IPS-NIHi7 (cell line): Measurements from ENCODE around the gene CDH15.
A peak's percentile ranks its signal among the peaks of the same experiment; 100 is the strongest.

Experiments
- DNase-seq: peaks from one replicate; pipeline ENCODE4 v3.0.0; 2012; ENCODE audit warnings: mixed read lengths; ENCODE audit errors: extremely low spot score

Gene CDH15

DNA sequence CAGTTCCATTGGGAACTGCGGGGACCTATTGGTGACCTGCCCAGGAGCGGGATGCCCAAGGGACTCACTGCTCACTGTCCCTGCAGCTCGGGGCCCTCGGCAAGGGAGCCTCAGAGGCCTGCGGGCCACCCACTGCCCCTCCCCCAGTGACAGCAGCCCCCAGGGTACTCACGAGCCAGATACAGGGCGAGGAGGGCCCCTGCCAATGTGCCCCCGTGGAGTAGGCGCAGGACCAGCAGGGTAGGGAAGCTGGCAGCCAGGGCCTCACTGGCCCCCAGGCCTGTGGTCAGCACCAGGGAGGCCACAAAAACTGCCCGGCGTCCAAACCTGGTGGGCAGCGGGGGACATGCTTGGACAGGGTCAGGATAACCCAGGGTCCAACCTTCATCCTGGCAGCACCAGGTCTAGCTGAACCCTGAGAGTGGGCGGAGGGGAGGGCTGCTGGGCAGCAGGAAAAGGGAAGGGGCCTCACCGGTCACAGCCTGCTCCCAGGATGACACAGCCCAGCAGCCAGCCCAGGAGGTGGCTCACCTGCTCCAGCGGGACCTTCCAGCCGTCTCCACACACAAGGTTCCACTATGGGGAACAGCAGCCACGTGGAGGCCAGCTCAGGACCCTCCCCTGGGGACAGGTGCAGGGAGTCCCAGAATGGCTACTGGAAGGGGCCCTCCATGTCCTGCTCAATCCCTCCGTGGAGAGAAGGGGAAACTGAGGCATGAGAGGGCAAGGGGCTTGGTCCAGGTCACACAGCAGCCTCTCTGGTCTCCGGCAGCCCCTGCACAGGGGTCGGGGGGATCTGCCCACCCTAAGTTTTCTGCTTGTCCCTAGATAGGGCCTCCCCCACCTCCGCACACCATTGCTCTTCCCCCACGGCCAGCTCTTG is 27.9 kb downstream of the CDH15 start:
- DNase-seq, result no peak

DNA sequence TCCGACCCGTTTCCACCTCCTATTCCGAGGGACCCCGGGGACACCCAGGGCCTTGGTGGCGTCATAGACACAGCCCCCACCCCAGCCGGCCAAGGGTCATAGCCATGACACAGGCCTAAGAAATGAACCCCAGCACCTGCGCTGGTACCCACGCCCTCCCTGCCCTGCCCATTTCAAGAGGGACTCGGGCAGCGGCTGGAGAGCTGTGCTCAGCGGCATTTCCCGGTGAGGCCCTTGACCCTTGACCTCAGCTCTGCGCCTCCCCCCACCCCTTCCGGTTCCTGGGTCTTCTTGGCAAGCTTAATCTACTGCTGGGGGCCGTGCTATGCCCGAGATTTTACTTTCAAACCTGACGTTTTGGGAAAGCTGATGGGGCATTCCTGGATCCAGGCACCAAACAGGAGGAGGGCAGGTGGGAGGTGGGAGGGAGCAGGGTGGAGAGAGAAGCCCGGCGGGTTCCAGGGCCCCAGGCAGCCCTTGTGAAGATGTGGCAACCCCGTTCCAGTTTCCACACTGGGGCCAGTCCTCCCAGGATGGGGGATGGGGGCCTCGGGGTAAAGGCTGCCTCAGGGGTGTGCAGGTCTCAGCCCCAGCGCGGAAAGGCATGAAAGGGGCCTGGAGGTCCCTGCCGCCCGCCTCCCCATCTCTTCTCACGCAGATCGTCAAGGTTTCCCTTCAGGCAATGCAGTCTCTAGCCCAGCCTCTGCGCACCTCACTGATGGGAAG is 28.7 kb downstream of the CDH15 start, which contains the start of gene SLC22A31:
Gene SLC22A31, minus strand, starts transcription at position 414 of the 726 bp plus-strand sequence. Its CDS starts 36 bp downstream, at position 378.
- DNase-seq, result no peak

DNA sequence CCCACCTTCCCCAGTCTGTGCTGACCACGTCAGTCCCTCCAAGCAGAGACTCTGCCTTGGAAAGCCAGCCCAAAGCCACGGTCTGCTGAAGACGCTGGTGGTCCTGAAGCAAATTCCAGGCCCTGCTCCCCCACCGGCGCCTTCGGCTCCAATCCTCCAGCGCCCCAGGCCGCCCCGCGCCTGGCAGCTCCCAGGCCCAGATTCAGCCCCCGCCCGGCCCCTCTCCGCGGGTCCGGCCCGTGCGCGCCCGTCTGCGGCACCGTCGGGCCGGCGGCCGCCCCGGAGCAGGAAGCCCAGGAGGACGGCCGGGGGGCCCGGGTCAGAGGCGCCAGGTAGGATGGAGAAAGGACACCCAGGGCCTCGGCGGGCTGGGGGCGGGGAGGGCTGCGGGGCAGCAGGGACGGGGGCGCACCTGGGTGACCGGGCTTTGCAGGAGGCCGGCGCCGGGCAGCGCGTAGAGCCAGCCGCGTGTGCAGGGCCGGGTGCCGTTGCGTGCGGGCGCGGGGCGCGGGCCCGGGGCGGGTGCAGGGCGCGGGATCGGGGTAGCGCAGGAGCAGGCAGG is 29.4 kb downstream of the CDH15 start:
- no peak for DNase-seq

DNA sequence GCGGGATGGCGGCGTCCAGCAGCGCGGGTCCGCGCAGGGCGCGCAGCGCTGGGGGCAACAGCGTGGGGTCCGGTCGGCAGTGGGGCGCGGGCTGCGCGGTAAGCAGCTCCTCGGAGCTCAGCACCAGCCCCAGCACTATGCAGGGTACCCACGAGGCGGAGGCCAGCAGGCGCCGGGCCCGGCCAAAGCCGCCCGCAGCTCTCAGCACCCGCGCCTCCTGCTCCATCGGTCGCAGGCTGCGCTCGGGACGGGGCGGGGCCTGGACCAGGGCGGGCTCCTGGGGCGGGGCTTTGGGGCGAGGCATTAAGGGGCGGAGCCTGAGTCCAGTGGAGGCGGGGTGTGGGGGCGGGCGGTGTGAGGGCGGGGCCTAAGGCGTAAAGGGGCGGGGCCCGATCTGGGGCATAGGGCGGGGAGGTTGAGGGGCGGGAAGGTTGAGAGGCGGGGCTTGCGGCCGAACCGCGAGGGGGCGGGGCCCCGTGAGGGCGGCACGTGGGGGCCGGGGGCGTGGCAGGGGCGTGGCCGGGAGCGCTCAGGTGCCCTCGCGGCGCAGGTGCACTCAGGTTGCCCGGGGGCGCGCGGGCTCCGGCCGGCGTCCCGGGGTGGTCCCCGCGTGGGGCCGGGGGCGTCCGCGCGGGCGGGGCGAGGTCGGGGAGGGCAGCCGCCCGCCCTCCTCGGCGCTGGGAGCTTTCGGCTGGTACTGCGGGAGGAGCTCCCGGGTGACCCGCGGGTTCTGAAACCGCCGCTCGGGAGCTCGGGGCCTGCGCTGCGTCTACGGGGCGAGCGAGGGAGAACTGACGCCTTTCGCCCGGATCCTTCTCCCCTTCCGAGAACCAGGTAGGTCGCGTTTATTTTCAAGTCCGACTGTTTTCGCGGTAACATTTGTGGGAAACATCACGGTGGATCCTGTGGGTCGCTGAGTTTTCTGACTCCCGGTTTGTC is 30.2 kb downstream of the CDH15 start:
- peak; percentile 93 for DNase-seq

DNA sequence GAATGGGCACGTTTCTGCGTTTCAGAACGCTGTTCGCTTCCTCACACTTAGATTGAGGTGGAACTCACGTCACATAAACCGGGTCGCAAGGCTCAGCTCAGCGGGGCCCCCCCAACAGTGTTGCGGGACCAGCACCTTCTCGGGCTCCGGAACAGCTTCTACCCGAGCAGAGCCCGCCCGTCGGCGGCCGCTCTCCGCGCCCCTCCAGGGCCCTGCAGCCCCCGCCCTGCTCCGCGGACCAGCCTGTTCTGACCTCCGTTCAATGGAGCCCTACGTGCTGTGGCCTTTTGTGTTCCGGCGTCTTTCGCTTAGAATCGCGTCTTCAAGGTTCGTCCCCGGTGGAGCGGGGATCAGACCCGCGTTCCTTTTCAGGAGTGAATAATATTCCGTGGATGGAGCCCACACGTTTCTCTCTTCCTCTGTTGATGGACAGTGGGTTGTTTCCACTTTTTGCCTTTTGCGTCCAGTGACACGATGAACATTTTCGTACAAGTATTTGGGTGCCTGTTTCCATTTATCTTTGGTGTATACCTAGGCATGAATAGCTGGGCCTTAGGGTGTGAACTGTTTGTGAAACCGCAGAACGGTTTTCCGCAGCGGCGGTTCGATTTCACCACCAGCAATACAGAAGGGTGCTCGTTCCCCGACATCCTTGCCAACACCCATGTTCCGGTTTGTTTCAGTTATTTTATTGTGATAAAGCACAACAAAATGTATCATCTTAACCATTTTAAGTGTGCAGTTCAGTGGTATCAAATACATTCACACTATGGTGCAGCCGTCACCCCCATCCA is 31.1 kb downstream of the CDH15 start:
- DNase-seq, result no peak

DNA sequence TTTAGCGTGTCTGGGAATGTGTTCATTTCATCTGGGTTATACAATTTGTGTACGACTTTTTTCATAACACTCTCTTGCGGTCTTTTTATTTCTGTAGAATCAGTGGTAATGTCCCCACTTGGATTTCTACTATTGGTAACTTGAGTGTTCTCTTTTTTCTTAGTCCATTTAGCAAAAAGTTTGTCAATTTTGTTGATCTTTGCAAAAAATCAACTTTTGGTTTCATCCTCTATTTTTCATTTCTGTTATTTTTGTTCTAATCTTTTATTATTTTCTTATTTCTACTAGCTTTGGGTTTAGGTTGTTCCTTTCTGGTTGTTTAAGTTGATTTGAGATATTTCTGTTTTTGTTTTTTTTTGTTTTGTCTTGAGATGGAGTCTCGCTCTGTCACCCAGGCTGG is 36.4 kb downstream of the CDH15 start:
- DNase-seq, result no peak

DNA sequence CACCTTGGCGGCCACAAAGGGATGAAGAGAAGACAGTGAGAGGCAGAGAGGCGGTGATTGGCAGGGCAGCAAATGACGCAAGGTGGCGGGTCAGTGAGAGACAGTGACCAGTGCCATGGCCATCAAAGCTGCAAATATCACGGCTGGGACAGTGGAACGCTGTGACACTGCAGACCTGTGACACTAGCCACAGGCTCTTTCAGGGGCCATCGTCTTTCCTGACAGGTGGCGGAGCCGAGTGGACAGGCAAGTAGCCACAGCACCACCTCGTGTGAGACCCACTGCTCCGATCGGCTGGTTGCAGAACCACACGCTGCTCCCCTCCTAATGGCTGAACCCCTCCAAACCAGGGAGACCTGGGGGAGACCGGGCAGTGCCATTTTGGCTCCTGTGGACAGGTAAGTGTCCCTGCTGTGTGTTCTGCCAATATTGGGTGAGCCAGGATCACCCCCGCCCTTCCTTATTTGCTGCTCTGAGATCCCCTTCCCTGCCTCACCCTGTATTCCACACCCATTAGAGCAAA is 38.0 kb downstream of the CDH15 start:
- no peak for DNase-seq

DNA sequence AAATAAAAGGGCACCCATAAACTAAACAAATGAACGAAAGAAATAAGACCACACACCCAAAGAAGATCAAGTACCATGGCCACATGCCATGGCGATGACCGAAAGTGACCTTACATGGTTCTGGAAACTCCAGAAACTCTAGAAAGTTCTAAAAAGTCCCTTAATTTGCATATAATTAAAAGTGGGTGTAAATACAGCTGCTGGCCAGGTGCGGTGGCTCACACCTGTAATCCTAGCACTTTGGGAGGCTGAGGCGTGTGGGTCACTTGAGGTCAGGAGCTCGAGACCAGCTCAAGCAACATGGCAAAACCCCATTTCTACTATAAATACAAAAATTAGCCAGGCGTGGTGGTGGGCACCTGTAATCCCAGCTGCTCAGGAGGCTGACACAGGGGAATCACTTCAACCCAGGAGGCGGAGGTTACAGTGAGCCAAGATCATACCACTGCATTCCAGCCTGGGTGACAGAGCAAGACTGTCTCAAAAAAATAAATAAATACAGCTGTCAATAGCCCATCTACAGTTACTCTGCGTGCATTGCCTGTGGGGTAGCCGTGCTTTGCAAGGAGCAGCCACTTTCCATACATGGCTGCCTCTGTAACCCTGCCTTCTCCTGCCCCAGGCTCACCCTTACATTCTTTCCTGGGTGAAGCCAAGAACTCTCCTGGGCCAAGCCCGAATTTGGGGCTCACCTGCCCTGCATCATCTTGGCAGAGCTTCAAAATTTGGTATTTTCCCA is 38.8 kb downstream of the CDH15 start:
- DNase-seq, result no peak

DNA sequence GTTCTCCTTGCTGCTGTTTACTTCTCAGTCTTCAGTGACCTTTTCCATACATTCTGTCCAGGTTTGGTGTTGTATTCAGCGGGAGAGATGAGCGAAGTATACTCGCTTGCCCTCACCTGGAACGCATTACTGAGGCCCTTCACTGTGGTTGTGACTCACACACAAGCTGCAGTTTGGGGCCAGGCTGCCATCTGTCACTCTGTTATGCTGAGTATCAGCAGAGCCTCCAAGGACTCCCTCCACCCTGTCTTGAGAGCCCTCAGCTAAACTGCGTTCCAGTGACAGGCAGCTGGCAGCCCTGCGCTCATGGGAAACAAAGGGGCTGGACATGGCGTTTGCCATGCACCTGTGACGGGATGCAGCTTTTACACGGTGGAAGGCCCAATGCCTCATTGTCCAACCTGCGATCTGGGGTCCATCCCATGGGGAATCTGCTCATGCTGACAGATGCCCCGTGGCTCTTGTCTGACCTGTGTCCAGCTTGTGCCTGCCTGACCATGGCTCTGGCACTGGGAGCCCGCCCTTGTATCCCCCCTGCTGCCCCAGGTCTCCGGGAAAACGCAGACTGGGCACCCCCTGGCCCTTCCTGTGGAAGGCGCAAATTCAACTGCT is 39.5 kb downstream of the CDH15 start:
- no peak for DNase-seq

DNA sequence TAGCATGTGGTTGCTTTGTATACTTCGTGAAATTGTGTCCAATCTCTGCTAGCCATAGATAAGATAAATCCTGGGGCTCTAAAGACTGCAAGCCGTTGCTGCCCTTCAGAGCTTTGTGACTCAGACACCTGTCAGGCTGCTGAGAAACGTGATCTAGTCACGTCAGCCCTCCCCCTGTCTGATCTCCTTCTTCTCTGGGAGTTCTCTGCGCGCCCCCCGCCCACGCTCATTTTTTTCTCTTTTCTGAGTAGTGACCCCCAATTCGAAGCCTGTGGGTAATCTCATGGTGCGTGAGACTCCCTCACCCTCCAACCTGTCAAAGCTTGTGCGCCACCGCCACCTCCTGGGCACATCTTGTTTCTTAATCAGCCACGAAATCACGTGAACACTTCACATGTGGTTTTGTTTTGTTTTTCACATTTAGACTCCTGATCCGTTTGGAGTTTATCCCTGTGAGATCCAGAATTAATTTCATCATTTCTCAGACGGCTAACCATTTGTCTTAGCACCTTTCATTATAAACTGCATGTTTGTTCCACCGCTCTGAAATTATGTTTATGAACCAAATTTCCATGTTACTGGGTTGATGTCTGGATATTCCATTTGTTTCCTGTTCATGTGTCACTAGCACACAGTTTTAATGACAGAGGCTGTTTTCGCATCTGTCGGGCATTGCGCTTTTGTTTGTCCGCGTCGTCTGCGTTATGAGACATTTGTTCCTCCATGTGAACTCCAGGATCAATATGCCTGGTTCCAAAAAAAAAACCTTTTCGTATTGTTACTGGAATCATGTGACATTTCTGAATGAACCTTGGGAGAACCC is 45.0 kb downstream of the CDH15 start:
- DNase-seq, result peak; percentile 76

DNA sequence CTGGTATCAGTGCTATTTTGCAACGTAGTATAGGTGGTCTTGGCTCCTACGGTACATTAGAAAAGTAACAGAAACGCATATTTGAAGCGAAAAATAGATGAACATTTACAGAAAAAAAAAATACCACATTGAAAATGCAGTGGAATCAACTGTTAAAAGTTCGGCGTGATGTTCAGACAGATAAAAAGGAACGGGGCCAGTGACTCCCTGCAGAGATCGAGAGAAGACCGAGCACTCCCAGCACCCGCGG is 45.5 kb downstream of the CDH15 start:
- DNase-seq, result no peak

DNA sequence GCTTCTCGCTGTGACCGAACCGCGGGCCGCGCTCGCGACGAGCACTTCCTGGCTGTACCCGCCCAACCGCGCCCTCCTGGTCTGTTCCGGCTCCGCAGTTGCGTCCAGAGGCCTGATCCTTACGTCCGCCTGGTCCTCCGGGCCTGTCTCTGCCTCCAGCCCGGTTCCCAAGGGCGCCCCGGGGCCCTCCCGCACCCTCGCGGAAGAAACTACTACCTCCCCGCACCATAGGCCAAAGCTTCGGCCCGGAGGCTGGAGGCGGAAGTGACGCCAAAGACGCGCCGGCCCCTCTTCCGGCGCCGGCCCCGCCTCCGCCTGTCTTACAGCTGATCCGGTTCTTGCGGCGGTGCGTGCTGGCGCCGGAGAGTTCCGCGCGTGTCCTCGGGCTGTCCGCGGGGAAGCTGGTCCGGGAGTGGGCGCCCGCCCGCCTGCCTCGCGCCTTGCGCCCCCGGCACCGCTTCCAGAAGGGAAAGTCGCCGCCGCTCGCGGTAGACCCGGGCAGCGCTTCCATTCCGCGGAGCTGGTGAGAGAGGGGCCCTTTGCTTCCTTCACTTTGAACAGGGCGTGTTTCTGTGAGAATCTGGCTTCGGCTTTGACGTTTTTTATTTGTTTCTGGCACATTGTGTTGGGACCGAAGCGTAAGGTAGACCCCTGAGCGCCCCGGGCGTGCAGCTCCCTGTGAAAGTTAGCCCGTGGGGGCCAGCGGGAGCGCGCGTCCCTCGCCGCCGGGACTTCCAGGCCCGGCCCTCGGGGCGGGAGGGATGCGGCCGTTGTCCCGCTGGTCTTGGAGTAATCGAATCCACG is 46.0 kb downstream of the CDH15 start, which contains the start of gene ZNF778:
Gene ZNF778, plus strand, starts transcription at position 316 of the 804 bp plus-strand sequence. CDS start 3,425 bp downstream, outside the sequence.
- DNase-seq, result peak; percentile 92

DNA sequence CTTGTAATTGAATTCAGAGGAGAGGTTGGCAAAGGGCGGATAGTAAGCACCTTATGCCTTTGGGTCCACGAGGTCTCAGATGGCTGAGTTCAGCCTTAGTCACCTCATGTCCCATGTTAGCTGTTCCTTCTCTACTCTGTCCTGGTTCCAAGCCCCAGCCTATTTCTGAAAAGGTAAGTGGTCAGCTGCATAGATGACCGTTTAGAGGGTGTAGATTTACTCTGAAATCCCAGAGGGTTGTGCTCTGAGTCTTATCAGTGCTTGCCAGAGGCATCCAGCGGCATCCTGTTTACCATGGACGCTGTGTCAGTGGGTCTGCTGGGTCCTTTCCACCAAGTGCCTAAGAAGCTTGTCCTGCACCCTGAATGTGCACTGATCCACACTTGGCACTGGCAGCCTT is 47.8 kb downstream of the CDH15 start:
- DNase-seq, result no peak

DNA sequence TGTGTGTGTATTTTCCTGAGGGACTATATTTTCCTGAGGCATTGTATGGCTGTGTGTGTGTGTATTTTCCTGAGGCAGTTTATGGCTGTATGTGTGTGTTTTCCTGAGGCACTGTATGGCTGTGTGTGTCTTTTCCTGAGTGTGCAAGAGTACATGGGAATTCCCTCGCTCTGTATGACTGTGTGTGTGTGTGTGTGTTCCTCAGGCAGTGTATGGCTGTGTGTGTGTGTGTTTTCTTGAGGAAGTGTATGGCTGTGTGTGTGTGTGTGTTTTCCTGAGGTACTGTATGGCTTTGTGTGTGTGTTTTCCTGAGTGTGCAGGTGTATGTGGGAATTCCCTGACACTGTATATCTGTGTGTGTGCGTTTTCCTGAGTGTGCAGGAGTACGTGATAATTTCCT is 50.1 kb downstream of the CDH15 start:
- DNase-seq, result no peak

DNA sequence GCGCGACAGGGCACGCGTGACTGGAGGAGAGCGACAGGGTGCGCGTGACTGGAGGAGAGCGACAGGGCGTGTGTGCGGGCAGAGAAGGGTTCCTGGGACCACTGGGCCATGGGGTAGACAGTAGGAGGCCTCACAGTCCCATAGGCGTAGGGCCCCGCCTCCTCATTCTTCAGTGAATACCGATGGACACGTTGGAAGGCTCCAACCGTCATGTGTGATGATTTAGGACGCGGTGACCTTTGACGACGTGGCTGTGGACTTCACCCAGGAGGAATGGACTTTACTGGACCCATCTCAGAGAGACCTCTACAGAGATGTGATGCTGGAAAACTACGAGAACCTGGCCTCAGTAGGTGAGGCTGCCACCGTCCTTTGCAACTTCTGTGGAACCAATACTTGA is 51.4 kb downstream of the CDH15 start:
- no peak for DNase-seq

DNA sequence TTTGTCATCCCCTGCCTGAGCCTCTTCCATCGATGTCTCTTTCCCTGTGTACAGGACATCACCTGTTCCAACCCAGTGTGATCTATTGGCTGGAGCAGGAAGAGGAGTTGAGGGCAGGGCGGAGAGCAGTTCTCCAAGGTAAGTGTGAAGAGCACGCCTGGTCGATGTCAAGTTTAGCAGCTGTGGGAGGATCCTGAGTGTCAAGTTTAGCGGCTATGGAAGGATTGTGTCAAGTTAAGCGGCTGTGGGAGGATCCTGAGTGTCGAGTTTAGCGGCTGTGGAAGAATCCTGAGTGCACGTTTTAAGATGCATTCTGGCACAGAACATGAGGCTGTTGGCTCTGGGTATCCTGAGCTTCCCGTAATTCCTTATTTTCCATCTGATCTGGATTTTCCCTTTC is 53.1 kb downstream of the CDH15 start:
- no peak for DNase-seq

DNA sequence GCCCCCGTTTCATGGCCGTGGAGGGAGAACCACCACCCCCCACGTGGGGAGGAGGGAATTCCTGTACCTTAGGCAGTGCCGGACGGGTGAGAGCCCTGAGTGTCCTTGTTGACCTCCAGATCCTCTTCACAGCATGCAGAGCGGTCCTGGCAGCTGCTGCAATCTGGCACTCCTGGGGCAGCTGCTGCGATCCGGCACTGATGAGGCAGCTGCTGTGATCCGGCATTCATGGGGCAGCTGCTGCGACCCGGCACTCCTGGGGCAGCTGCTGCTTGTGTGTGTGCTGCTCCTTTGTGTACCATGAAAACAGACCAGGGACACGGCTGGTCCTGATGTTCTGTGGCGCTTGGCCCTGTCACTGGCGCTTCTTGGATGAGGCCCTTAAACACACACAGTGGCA is 58.7 kb downstream of the CDH15 start:
- DNase-seq, result no peak

DNA sequence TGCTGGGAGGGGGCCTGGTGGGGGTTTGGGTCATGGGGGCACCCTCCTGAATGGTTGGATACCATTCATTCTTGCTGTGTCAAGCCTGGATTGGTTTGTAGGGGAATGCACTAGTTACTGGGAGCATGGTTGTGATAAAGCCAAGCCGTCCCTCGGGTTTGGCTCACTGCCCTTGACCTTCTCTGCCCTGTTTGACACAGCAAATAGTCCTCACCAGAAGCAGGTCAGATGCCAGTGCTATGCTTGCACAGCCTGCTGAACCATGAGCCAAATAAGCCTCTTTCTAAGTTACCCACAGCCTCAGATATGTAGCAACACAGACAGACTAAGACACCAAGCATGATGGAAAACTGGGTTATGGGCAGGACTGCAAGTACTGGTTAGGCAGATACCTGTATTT is 60.6 kb downstream of the CDH15 start:
- DNase-seq, result no peak
